Activated CD8-positive, alpha-beta T cell treated with anti-CD3 and anti-CD28 coated beads for 36 hours (primary cell): Measurements from ENCODE around the gene NFIC. TPM values are rescaled to one million over a fixed set of nuclear protein-coding genes. Genes with fewer than 3 reads are reported as not detected.
A peak's percentile ranks its signal among the peaks of the same experiment; 100 is the strongest.
"Not testable (repeated sequence)": the region's sequence is repeated elsewhere in the genome, so short reads cannot be mapped to it uniquely, and the experiment has no call there.

Source experiments
- ATAC-seq: fragments of 200-7000 bp; cut with Tn5 transposase; one replicate; pipeline ENCODE4 v1.10.0; 2021; ENCODE audit warnings: mild to moderate bottlenecking, moderate library complexity
- CTCF ChIA-PET: fragments of 350-600 bp; sonication (Branson Sonifier 250); formaldehyde crosslinking; loops from one replicate; lab custom pipeline; 2021; ENCODE audit warnings: antibody characterized with exemption; lab: Charles Lee
- POLR2A ChIA-PET: fragments of 350-600 bp; sonication (Branson Sonifier 250); formaldehyde crosslinking; loops from one replicate; lab custom pipeline; 2021; ENCODE audit warnings: antibody characterized with exemption; lab: Charles Lee
- DNase-seq: peaks from one replicate; pipeline ENCODE4 v3.0.0-alpha.2; 2020
- H3K27ac Mint-ChIP-seq: one replicate; pipeline ENCODE4 v1.8.0; 2021; ENCODE audit warnings: mild to moderate bottlenecking, mixed read lengths
- H3K27me3 Mint-ChIP-seq: one replicate; pipeline ENCODE4 v1.8.0; 2021; ENCODE audit warnings: mixed read lengths
- H3K36me3 Mint-ChIP-seq: one replicate; pipeline ENCODE4 v1.8.0; 2021; ENCODE audit warnings: low read depth, mixed read lengths
- H3K4me1 Mint-ChIP-seq: one replicate; pipeline ENCODE4 v1.8.0; 2021; ENCODE audit warnings: low read depth, mixed read lengths
- H3K4me3 Mint-ChIP-seq: one replicate; pipeline ENCODE4 v1.8.0; 2021; ENCODE audit warnings: mild to moderate bottlenecking, moderate library complexity, mixed read lengths
- H3K9me3 Mint-ChIP-seq: one replicate; pipeline ENCODE4 v1.8.0; 2021; ENCODE audit warnings: mixed read lengths
- CTCF ChIP-seq: fragments of 200-600 bp; IDR thresholded peaks from one replicate; pipeline ENCODE4 v1.8.0; 2022; ENCODE audit warnings: antibody characterized with exemption, mild to moderate bottlenecking
- intact Hi-C: fragments of 100-400 bp; cut with micrococcal nuclease; formaldehyde crosslinking; loops from one replicate; pipeline ENCODE4 v1.10.0; 2022
- total RNA-seq, 2 experiments: library from RNA; stranded (reverse); gene quantifications; one replicate each; pipeline ENCODE4 v1.2.3, GENCODE V29; 2021

Gene NFIC
- total RNA-seq, 2 experiments from 2014 or later = 19.0 to 20.8 TPM

- DNase-seq = peak; percentile 50
Observed at GRCh38 chr19:3507371-3508120, 141.2 kb downstream of the NFIC start.

GRCh38 chr19:3508121-3508661 lies 141.8 kb downstream of the NFIC start:
- CTCF ChIA-PET, ATAC-seq, DNase-seq, POLR2A ChIA-PET, intact Hi-C loops, H3K27ac Mint-ChIP-seq, H3K9me3 Mint-ChIP-seq, H3K27me3 Mint-ChIP-seq: not testable (repeated sequence)
- Mint-ChIP-seq H3K4me3 (peak overlapping the region; percentile 88), H3K36me3 (peaks cover 14% of the 10 kb centered on the region), H3K4me1 (peaks cover 49% of the 10 kb centered on the region)

More at GRCh38 chr19:3507371-3508120, 141.2 kb downstream of the NFIC start:
- H3K4me3 Mint-ChIP-seq = peak overlapping the region; percentile 88
- peaks cover 14% of the 10 kb centered on the region for H3K36me3 Mint-ChIP-seq
- peak overlapping the region; percentile 85 for H3K27ac Mint-ChIP-seq
- H3K27me3 Mint-ChIP-seq = no peaks in the 10 kb centered on the region
- ChIA-PET CTCF (no interaction called here), POLR2A (no interaction called here)
- no peak for ATAC-seq
- no peak for TF ChIP-seq CTCF
- intact Hi-C loops = no loop called here
- peaks cover 49% of the 10 kb centered on the region for H3K4me1 Mint-ChIP-seq
- no peaks in the 10 kb centered on the region for H3K9me3 Mint-ChIP-seq

GRCh38 chr19:3508771-3509535 lies 142.6 kb downstream of the NFIC start:
- peaks cover 52% of the 10 kb centered on the region for H3K4me1 Mint-ChIP-seq
- POLR2A ChIA-PET = interaction anchor here (0.6 kb wide), 1 partner anchor 14 kb away, joined by 5 read pairs; no protein-coding TSS in a partner anchor
- DNase-seq = peak; percentile 39
- H3K36me3 Mint-ChIP-seq = peaks cover 14% of the 10 kb centered on the region
- CTCF ChIA-PET = no interaction called here
- intact Hi-C loops = no loop called here
- H3K9me3 Mint-ChIP-seq = no peaks in the 10 kb centered on the region
- H3K27me3 Mint-ChIP-seq = no peaks in the 10 kb centered on the region
- H3K27ac Mint-ChIP-seq = peak overlapping the region; percentile 30
- ATAC-seq = no peak
- peak overlapping the region; percentile 37 for H3K4me3 Mint-ChIP-seq
- no peak for TF ChIP-seq CTCF

GRCh38 chr19:3509566-3509989 lies 143.2 kb downstream of the NFIC start:
- peak; percentile 63 for DNase-seq
- intact Hi-C loops = no loop called here
- peaks cover 14% of the 10 kb centered on the region for H3K36me3 Mint-ChIP-seq
- ChIA-PET POLR2A (interaction anchor here (0.6 kb wide), 1 partner anchor 15 kb away, joined by 5 read pairs; no protein-coding TSS in a partner anchor), CTCF (no interaction called here)
- H3K9me3 Mint-ChIP-seq = no peaks in the 10 kb centered on the region
- peak overlapping the region; percentile 0 for H3K4me3 Mint-ChIP-seq
- peaks cover 51% of the 10 kb centered on the region for H3K4me1 Mint-ChIP-seq
- H3K27me3 Mint-ChIP-seq = no peaks in the 10 kb centered on the region
- H3K27ac Mint-ChIP-seq = peak overlapping the region; percentile 30
- TF ChIP-seq CTCF = no peak
- no peak for ATAC-seq

GRCh38 chr19:3510727-3511126 lies 144.3 kb downstream of the NFIC start:
- DNase-seq (no peak), ATAC-seq (no peak)
- intact Hi-C loops = no loop called here
- no peak for TF ChIP-seq CTCF
- peaks cover 14% of the 10 kb centered on the region for H3K36me3 Mint-ChIP-seq
- CTCF ChIA-PET = no interaction called here
- no peak overlapping the region for H3K27ac Mint-ChIP-seq
- no peaks in the 10 kb centered on the region for H3K9me3 Mint-ChIP-seq
- H3K4me3 Mint-ChIP-seq = no peak overlapping the region
- POLR2A ChIA-PET = interaction anchor here (0.7 kb wide), 1 partner anchor 22 kb away, joined by 3 read pairs; no protein-coding TSS in a partner anchor
- no peaks in the 10 kb centered on the region for H3K27me3 Mint-ChIP-seq
- peaks cover 53% of the 10 kb centered on the region for H3K4me1 Mint-ChIP-seq
